D341Med (cell line): Measurements from ENCODE around the gene WDR83.
"Not testable (repeated sequence)": the region's sequence is repeated elsewhere in the genome, so short reads cannot be mapped to it uniquely, and the experiment has no call there.

Source experiments
- DNase-seq: peaks from one replicate; pipeline ENCODE4 v3.0.0; 2012; ENCODE audit warnings: low spot score

The WDR83 gene

GRCh38 chr19:12656899-12657571 lies 9.6 kb upstream of the WDR83 start:
- DNase-seq: no peak

GRCh38 chr19:12657966-12658365 lies 8.6 kb upstream of the WDR83 start:
- DNase-seq: no peak

- DNase-seq: no peak
These were observed 5.6 kb upstream of the WDR83 start for GRCh38 chr19:12660980-12661379.

GRCh38 chr19:12664406-12665280 lies 2.0 kb upstream of the WDR83 start:
- DNase-seq: no peak

GRCh38 chr19:12665281-12665573 lies 1.4 kb upstream of the WDR83 start:
- DNase-seq: no peak

GRCh38 chr19:12665671-12666264 lies 839 bp upstream of the WDR83 start:
- DNase-seq: no peak

- DNase-seq: no peak
These were observed 1.2 kb downstream of the WDR83 start for GRCh38 chr19:12667731-12668302.

- DNase-seq: no peak
These were observed 1.7 kb downstream of the WDR83 start for GRCh38 chr19:12668346-12668745.

- DNase-seq: no peak
These were observed 2.3 kb downstream of the WDR83 start for GRCh38 chr19:12668932-12669269.

- peak; percentile 79 for DNase-seq
These were observed 2.9 kb downstream of the WDR83 start for GRCh38 chr19:12669270-12670158.

GRCh38 chr19:12670159-12670928 lies 3.7 kb downstream of the WDR83 start:
- no peak for DNase-seq

GRCh38 chr19:12672744-12673143 lies 6.1 kb downstream of the WDR83 start:
- no peak for DNase-seq

- no peak for DNase-seq
These were observed 8.8 kb downstream of the WDR83 start for GRCh38 chr19:12675399-12675798.

- no peak for DNase-seq
These were observed 9.3 kb downstream of the WDR83 start for GRCh38 chr19:12675940-12676339.

GRCh38 chr19:12676384-12676792 lies 9.8 kb downstream of the WDR83 start:
- DNase-seq: peak; percentile 84

- DNase-seq: no peak
These were observed 10.3 kb downstream of the WDR83 start for GRCh38 chr19:12676928-12677327.

- DNase-seq: not testable (repeated sequence)
These were observed 11.4 kb downstream of the WDR83 start for GRCh38 chr19:12678039-12678438.

GRCh38 chr19:12680034-12680433 lies 13.4 kb downstream of the WDR83 start:
- no peak for DNase-seq

GRCh38 chr19:12681074-12681987 lies 14.7 kb downstream of the WDR83 start, which contains the start of gene DHPS:
TSS of gene DHPS (minus strand) at chr19:12681880. CDS start at chr19:12681766, 114 bp downstream.
- peak; percentile 88 for DNase-seq

GRCh38 chr19:12685831-12686230 lies 19.2 kb downstream of the WDR83 start:
- no peak for DNase-seq
